ENCODE data around the gene KMT2D.

KMT2D gene

DNA sequence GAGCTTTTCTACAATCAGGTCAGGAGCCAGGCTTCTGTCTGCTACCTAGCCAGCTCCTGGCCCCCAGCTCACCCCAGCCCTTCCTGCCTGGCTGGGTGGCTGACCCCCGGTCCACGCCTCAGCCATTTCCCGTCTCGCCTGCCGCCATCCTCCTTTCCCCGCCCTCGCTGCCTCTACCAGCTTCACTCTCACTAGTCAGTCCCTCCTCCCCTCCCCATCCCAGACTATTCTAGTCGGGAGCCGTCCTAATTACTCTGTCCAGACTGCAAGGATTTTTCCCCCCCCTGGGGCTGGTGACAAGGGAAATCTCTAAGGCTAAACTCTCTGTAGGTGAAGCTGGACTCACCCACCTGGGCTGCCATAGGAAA is 33.2 kb upstream of the KMT2D start:
- Histone ChIP-seq H3K36me3 (ENCODE audit: control insufficient read depth, insufficient read depth, low read length) (peaks cover 8% of the 10 kb centered on the region), H3K4me1 (ENCODE audit: control insufficient read depth, insufficient read depth, low read length) (peaks cover 12% of the 10 kb centered on the region), H3K4me3 (ENCODE audit: low read depth, low read length) (peak overlapping the region; percentile 46), H3K9me3 (ENCODE audit: control insufficient read depth, insufficient read depth, low read length) (no peaks in the 10 kb centered on the region), H3K27me3 (ENCODE audit: control insufficient read depth, insufficient read depth, low read length) (peaks cover 69% of the 10 kb centered on the region), H3K9ac (ENCODE audit: low read depth, low read length) (no peak overlapping the region)

DNA sequence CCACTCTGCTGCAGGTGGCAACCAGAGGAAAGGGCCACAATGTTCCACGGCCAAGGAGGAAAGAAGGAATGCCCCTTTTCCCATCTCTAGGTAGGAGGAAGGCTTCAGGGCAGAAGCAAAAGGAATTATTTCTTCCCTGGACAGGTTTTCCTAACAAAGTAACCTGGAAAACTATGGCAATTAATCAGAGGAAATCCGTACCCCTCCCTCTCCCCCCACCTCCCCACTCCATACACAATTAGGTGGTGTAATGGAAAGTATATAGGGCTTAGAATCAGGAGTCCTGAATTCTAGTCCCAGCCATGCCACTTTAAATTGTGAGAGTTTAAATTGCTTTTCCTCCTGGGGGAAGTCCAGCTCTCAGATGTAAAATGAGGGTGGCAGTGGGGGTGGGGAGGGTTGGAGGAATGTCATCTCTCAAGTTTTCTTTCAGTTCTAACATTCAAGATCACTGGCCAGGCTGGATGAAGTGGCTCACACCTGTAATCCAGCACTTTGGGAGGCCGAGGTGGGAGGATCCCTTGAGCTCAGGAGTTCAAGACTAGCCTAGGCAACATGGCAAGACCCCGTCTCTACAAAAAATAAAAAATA is 32.3 kb upstream of the KMT2D start:
- Histone ChIP-seq H3K9me3 (ENCODE audit: control insufficient read depth, insufficient read depth, low read length) (no peaks in the 10 kb centered on the region), H3K4me1 (ENCODE audit: control insufficient read depth, insufficient read depth, low read length) (peaks cover 18% of the 10 kb centered on the region), H3K36me3 (ENCODE audit: control insufficient read depth, insufficient read depth, low read length) (peaks cover 8% of the 10 kb centered on the region), H3K27me3 (ENCODE audit: control insufficient read depth, insufficient read depth, low read length) (peaks cover 78% of the 10 kb centered on the region), H3K4me3 (ENCODE audit: low read depth, low read length) (no peak overlapping the region), H3K9ac (ENCODE audit: low read depth, low read length) (no peak overlapping the region)

DNA sequence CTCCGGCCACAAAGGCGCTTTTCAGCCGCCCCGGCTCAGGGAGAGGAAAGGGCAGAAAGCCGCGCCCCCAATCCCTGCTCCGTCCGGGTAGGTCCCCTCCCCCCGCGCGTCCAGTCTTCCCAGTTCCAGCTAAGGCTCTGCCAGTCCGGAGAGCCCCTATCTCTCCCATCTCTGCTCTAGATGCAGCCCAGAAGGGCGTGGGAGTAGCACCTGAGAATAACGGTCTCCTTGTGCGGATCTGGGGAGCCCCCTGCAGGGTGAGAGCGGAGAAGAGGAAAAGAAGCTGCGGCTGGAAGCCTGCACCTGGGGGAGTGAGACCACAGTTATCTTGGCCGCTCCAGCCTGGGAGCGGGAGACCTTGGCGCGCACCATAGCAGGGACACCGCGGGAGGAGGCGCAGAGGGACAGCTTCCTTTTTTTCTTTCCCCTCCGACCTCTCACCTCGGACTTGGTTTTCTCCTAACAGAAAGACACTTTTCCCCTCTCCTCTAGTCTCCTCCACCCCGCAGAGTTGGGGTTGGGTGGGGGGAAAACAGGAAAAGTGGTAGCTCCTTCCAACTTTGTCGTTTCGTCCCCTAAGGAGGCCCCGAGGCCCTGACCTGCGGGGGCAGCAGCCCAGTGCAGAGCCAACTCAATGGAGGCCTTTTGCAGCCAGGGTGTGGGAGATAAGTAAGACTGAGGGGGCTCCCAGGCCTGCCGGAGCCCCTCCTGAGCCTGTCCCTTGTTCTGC is 31.7 kb upstream of the KMT2D start:
- Histone ChIP-seq H3K4me3 (ENCODE audit: low read depth, low read length) (peak overlapping the region; percentile 33), H3K36me3 (ENCODE audit: control insufficient read depth, insufficient read depth, low read length) (peaks cover 4% of the 10 kb centered on the region), H3K27me3 (ENCODE audit: control insufficient read depth, insufficient read depth, low read length) (peaks cover 84% of the 10 kb centered on the region), H3K9ac (ENCODE audit: low read depth, low read length) (no peak overlapping the region), H3K4me1 (ENCODE audit: control insufficient read depth, insufficient read depth, low read length) (peaks cover 20% of the 10 kb centered on the region), H3K9me3 (ENCODE audit: control insufficient read depth, insufficient read depth, low read length) (no peaks in the 10 kb centered on the region)

DNA sequence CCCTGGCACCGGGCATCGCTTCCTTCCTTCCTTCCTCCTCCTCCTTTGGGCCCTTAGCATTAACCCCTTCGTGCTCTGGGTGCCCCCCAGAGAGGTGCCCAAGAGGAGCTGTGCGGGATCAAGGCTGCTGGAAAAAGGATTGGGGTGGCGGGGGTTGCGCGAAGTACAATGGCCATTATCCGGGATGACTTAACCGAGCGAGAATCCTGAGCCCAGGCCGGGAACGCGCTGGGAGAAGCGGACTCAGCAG is 31.2 kb upstream of the KMT2D start:
- Histone ChIP-seq H3K27me3 (ENCODE audit: control insufficient read depth, insufficient read depth, low read length) (peaks cover 89% of the 10 kb centered on the region), H3K9me3 (ENCODE audit: control insufficient read depth, insufficient read depth, low read length) (no peaks in the 10 kb centered on the region), H3K4me3 (ENCODE audit: low read depth, low read length) (peak overlapping the region; percentile 26), H3K36me3 (ENCODE audit: control insufficient read depth, insufficient read depth, low read length) (peaks cover 2% of the 10 kb centered on the region), H3K9ac (ENCODE audit: low read depth, low read length) (no peak overlapping the region), H3K4me1 (ENCODE audit: control insufficient read depth, insufficient read depth, low read length) (peaks cover 20% of the 10 kb centered on the region)

DNA sequence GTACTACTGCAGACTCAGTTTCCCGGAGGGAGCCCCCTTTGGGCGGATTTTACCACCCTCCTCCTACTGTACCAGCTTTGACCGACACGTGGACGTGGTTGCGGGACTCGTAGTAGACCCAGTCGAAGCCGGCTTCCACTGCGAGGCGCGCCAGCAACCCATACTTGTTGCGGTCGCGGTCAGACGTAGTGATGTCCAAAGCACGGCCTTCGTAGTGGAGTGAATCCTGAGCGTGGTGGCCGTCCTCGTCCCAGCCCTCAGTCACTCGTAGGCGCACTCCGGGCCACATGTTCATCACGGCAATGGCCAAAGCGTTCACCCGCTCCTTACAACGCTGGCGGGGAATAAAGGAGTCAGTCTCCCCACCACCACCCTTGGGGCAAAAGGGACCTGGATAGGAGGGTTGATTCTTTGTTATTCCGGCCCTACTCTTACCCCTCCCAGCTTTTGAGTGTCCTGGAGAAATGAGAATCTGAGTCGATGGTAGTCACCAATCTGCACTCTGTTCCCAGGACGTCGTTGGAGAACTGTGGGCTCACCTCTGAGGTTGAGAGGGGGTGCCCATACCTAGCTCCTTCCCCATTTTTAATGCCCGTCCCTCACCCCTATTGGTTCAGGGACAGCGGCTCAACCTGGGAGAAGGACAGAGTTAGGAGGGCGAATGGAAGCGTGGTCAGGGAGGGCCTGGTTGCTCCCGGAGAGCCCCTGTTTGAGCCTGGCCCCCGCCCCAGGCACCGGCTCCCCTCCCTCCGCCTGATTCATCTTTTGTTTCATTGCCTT is 30.7 kb upstream of the KMT2D start:
- Histone ChIP-seq H3K9ac (ENCODE audit: low read depth, low read length) (no peak overlapping the region), H3K4me3 (ENCODE audit: low read depth, low read length) (peak overlapping the region; percentile 26), H3K9me3 (ENCODE audit: control insufficient read depth, insufficient read depth, low read length) (no peaks in the 10 kb centered on the region), H3K36me3 (ENCODE audit: control insufficient read depth, insufficient read depth, low read length) (peaks cover 2% of the 10 kb centered on the region), H3K4me1 (ENCODE audit: control insufficient read depth, insufficient read depth, low read length) (peaks cover 20% of the 10 kb centered on the region), H3K27me3 (ENCODE audit: control insufficient read depth, insufficient read depth, low read length) (peaks cover 94% of the 10 kb centered on the region)

DNA sequence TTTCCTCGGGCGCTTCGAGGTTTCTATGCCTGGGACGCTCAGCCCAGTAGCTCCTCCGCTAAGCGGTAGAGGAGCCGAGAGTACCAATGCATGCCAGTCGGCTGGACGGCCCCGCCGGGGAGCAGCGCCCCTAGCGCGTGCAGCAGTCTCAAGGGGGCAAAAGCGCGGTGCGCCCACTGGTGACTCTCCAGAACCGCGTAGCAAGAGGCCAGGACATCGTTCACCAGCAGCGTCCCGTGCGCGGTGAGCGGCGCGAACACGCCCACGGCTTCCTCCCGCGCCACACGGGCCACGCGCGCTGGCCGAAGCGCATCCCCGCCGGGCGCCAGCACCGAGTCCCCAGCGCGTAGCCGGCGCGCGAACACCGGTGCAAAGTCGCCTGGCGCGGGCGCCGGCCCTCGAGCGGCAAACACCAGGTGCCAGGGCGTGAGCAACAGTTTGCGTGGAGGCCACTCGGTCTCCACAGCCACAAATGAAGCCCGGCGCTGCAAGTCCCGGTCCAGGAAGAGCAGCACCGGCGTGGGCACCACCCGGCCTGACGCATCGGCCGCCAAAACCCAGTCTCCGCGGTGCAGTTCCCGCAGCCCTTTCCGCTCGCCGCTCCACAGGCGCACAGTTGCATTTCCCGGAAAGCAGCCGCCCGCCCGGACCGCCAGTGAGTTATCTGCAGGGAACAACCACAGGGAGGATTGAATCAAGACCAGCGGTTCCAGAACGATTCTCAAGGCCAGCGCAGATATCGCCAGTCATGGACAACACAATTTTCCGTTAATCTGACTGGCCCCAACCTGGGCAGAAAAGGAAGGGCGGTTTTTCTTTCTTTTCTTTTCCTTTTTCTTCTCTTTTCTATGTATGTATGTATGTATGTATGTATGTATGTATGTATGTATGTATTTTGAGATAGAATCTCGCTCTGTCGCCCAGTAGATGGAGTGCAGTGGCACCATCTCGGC is 29.5 kb upstream of the KMT2D start:
- H3K36me3 ChIP-seq (ENCODE audit: control insufficient read depth, insufficient read depth, low read length) = peaks cover 2% of the 10 kb centered on the region
- H3K9me3 ChIP-seq (ENCODE audit: control insufficient read depth, insufficient read depth, low read length) = no peaks in the 10 kb centered on the region
- H3K4me3 ChIP-seq (ENCODE audit: low read depth, low read length) = peak overlapping the region; percentile 54
- H3K9ac ChIP-seq (ENCODE audit: low read depth, low read length) = no peak overlapping the region
- peaks cover 93% of the 10 kb centered on the region for H3K27me3 ChIP-seq (ENCODE audit: control insufficient read depth, insufficient read depth, low read length)
- peaks cover 20% of the 10 kb centered on the region for H3K4me1 ChIP-seq (ENCODE audit: control insufficient read depth, insufficient read depth, low read length)

DNA sequence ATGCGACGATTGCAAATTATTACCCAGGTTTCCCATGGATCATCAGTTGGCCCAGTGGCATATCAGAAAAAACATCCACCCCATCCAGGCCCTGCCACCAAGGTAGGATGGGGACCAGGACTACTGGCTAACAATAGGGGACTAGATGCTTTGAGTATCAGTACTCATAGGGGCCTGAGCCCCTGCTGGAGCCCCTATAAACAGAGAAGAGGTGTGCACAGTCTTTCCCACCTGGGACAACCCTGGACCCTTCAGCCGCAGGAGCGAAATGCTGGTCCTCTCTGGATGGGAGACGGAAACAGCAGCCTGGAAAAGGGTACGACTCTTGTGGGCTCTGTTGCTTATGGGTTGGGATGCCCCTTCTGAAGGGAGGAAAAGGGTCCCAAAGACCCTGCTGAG is 28.3 kb upstream of the KMT2D start:
- no peaks in the 10 kb centered on the region for H3K9me3 ChIP-seq (ENCODE audit: control insufficient read depth, insufficient read depth, low read length)
- H3K4me1 ChIP-seq (ENCODE audit: control insufficient read depth, insufficient read depth, low read length) = peaks cover 16% of the 10 kb centered on the region
- peak overlapping the region; percentile 49 for H3K4me3 ChIP-seq (ENCODE audit: low read depth, low read length)
- no peak overlapping the region for H3K9ac ChIP-seq (ENCODE audit: low read depth, low read length)
- H3K36me3 ChIP-seq (ENCODE audit: control insufficient read depth, insufficient read depth, low read length) = peaks cover 2% of the 10 kb centered on the region
- peaks cover 89% of the 10 kb centered on the region for H3K27me3 ChIP-seq (ENCODE audit: control insufficient read depth, insufficient read depth, low read length)

DNA sequence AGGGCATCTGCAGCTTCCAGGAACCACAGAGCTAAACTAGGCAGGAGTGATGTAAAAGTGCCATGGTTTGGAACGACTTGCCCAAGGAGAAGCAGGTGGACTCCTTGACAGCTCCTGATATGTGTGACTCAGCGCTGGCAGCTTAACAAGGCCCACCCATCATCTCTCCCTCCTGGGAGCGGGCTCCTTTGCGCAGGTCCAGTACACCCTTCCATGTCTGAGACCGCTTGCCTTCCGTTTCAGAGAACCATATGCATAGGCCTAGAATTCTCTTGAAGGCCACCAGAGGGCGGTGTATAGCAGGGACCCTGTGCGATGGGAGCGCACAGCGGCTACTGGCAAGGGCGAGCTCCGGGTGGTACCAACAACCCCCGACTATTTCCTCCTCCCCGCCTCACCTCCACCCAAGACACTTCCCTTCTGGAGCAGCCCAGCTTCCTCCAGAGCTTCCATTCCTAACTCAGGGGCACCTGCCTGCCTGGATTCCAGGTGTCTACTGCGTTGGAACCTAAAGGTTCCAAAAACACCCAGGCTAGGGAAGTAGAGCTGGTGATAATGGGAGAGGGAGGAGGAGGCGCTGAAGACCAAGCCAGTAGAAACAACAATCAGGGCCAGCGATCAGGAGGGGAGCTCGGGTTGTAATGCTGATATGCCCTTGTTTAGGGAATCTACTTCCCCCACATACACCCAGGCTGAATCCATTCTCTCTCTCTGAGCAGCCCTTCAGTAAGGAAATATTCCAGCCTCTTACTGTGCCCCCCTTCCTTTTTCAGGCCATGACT is 27.7 kb upstream of the KMT2D start:
- Histone ChIP-seq H3K9ac (ENCODE audit: low read depth, low read length) (no peak overlapping the region), H3K4me3 (ENCODE audit: low read depth, low read length) (peak overlapping the region; percentile 49), H3K36me3 (ENCODE audit: control insufficient read depth, insufficient read depth, low read length) (peaks cover 2% of the 10 kb centered on the region), H3K9me3 (ENCODE audit: control insufficient read depth, insufficient read depth, low read length) (no peaks in the 10 kb centered on the region), H3K4me1 (ENCODE audit: control insufficient read depth, insufficient read depth, low read length) (peaks cover 16% of the 10 kb centered on the region), H3K27me3 (ENCODE audit: control insufficient read depth, insufficient read depth, low read length) (peaks cover 83% of the 10 kb centered on the region)

DNA sequence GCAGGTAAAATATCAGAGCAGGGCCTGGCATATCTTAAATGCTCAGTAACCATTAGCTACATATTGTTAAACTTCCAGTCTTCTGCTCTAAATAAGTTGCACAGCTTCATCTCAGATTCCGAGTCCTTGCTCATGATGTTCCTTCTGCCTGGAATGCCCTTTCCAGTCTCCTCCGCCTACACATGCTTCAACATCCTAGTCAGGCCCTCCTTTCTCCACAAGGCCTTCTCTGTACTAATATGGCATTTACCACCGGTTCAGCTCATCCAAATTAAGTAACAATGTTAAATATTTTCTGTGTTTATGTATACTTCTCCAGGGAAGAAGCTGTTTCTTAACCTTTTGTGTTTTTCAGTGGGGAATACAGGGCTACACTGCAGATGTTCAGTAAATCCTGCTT is 25.5 kb upstream of the KMT2D start:
- Histone ChIP-seq H3K9me3 (ENCODE audit: control insufficient read depth, insufficient read depth, low read length) (no peaks in the 10 kb centered on the region), H3K4me1 (ENCODE audit: control insufficient read depth, insufficient read depth, low read length) (peaks cover 14% of the 10 kb centered on the region), H3K36me3 (ENCODE audit: control insufficient read depth, insufficient read depth, low read length) (peaks cover 2% of the 10 kb centered on the region), H3K4me3 (ENCODE audit: low read depth, low read length) (no peak overlapping the region), H3K9ac (ENCODE audit: low read depth, low read length) (no peak overlapping the region), H3K27me3 (ENCODE audit: control insufficient read depth, insufficient read depth, low read length) (peaks cover 67% of the 10 kb centered on the region)

DNA sequence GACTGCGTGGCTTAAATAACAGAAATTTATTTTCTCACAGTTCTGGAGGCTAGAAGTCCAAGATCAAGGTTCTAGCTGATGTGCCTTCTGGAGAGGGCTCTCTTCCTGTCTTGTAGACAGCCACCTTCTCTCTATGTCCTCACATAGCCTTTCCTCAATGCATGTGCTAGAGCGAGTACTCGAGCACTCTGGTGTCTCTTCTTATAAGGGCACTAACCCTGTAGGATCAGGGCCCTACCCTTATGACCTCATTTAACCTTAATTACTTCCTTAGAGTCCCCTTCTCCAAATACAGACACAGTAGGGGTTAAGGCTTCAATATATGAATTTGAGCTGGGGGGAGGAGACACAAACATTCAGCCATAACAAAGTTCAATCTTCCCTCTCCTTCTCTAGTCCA is 23.8 kb upstream of the KMT2D start:
- no peak overlapping the region for H3K9ac ChIP-seq (ENCODE audit: low read depth, low read length)
- H3K27me3 ChIP-seq (ENCODE audit: control insufficient read depth, insufficient read depth, low read length) = peaks cover 55% of the 10 kb centered on the region
- H3K9me3 ChIP-seq (ENCODE audit: control insufficient read depth, insufficient read depth, low read length) = no peaks in the 10 kb centered on the region
- H3K4me3 ChIP-seq (ENCODE audit: low read depth, low read length) = no peak overlapping the region
- H3K4me1 ChIP-seq (ENCODE audit: control insufficient read depth, insufficient read depth, low read length) = peaks cover 13% of the 10 kb centered on the region
- H3K36me3 ChIP-seq (ENCODE audit: control insufficient read depth, insufficient read depth, low read length) = no peaks in the 10 kb centered on the region

DNA sequence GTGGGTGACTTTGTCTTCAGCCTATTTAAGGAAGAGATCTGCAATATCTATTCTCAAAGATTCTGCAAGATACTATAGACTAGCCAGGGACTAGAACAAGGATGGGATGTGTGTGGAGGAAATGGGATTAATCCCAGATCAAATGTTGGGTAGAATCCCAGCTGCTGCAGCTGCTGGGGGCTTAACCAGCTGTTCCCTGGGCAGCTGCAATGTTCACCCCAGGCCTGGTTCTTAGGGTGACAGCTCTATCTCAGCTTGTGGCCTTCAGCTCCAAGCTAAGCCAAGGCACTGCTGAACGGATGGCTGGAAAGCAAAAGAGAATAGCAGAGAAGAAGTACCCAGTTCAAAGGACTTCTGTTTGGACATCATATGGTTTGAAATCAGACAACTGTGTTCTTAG is 19.2 kb upstream of the KMT2D start:
- Histone ChIP-seq H3K9me3 (ENCODE audit: control insufficient read depth, insufficient read depth, low read length) (no peaks in the 10 kb centered on the region), H3K27me3 (ENCODE audit: control insufficient read depth, insufficient read depth, low read length) (peaks cover 17% of the 10 kb centered on the region), H3K4me3 (ENCODE audit: low read depth, low read length) (no peak overlapping the region), H3K4me1 (ENCODE audit: control insufficient read depth, insufficient read depth, low read length) (no peaks in the 10 kb centered on the region), H3K36me3 (ENCODE audit: control insufficient read depth, insufficient read depth, low read length) (no peaks in the 10 kb centered on the region), H3K9ac (ENCODE audit: low read depth, low read length) (no peak overlapping the region)
